Ovary (tissue), 3 donors: ENCODE results near the gene MYO6.

Experiments used
- POLR2A ChIP-seq: fragments of 450-650 bp; IDR thresholded peaks from one replicate; pipeline ENCODE4 v1.6.1; 2017; ENCODE audit warnings: antibody characterized with exemption, mild to moderate bottlenecking, moderate library complexity
- TF ChIP-seq, protein P1 (sequence below), 3 donors: fragments of 450-650 bp in 2 of 3; fragments of 200-600 bp in 1 of 3; IDR thresholded peaks; one replicate each; pipeline versions ENCODE4 v1.5.1 to v1.8.0; 2016 to 2022; ENCODE audit warnings: antibody characterized with exemption in 3 of 3, mild to moderate bottlenecking in 1 of 3
- donor health status: DM: no; HTN: no; CAD: no.

DNA sequence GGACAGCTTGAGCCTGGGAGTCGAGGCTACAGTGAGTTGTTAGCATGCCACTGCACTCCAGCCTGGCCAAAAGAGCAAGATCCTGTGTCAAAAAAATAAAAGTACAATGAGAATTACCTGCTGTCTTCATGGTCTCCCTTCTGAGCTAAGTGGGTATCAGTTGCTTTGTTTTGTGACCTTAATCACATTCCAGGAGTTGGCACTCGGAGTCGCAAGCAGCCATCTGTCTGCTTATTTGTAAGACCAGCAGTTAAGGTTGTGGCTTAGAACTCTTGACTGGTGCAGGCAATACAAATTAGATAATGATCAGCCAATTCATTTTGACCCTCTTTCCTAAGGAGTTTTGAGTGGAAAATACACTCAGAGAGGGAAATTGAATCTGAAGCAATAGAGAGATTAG is 114.0 kb downstream of the MYO6 start:
- no peak for TF ChIP-seq POLR2A
- TF ChIP-seq, protein P1, sequence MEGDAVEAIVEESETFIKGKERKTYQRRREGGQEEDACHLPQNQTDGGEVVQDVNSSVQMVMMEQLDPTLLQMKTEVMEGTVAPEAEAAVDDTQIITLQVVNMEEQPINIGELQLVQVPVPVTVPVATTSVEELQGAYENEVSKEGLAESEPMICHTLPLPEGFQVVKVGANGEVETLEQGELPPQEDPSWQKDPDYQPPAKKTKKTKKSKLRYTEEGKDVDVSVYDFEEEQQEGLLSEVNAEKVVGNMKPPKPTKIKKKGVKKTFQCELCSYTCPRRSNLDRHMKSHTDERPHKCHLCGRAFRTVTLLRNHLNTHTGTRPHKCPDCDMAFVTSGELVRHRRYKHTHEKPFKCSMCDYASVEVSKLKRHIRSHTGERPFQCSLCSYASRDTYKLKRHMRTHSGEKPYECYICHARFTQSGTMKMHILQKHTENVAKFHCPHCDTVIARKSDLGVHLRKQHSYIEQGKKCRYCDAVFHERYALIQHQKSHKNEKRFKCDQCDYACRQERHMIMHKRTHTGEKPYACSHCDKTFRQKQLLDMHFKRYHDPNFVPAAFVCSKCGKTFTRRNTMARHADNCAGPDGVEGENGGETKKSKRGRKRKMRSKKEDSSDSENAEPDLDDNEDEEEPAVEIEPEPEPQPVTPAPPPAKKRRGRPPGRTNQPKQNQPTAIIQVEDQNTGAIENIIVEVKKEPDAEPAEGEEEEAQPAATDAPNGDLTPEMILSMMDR (IDR thresholded peaks at IDR 0.05), result no peak
